GM19099 (cell line): Measurements from ENCODE around the gene GPR156.

Experiments
- POLR2A ChIP-seq: IDR thresholded peaks from 3 replicates; pipeline ENCODE4 v1.6.1; 2011; ENCODE audit warnings: low read depth; ENCODE audit not compliant: insufficient read length; ENCODE audit errors: extremely low read depth

GPR156 gene

DNA sequence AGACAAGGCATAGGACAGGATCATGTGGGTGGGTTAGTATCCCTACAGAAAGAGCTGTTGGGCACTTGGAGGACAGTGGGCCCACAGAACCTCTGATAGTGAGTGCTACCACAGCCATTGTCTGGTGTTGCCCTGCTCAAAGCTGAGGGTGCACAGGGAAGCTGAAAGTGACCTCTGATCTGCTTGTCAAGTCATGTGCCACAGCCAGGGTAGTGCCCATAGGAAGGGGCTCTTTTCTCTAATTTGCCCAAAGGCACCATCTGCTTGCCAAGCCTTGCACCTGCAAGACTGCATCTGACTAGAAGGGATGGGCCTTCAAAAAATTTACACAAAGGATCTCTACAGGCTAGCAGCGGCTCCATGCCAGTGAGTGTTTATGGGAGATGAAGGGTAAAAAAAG is 103.4 kb downstream of the GPR156 start:
- TF ChIP-seq POLR2A = no peak

GRCh38 chr3:120180731-120181412 is 104.2 kb downstream of the GPR156 start:
- no peak for TF ChIP-seq POLR2A

DNA sequence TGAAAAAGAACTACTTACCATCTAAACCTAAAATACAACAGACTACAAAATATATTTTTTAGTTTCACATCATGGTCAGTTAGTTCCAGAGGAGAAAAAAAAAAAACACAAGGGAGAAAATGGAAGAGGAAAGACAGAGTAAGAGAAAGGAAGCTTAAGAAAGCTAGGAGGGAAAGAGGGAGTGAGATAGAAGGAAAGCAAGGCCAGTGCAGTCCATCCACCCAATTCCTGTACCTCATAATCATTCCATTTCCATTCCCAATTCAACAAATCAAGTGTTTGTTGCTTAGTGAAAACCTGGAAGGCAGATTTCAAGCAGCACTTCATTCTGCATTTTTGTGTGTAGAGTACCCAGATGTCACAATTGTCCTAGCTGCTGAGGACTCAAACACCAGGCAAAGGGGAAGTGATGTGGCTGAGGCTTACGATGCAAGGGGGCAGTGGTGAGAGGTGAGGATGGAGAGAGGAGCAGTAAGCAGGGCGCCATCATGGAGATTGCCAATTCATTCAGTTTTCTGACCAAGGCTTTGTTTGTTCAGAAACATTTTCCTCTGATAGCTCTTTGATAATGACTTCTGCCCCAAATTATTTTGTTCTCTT is 107.2 kb downstream of the GPR156 start:
- no peak for TF ChIP-seq POLR2A

DNA sequence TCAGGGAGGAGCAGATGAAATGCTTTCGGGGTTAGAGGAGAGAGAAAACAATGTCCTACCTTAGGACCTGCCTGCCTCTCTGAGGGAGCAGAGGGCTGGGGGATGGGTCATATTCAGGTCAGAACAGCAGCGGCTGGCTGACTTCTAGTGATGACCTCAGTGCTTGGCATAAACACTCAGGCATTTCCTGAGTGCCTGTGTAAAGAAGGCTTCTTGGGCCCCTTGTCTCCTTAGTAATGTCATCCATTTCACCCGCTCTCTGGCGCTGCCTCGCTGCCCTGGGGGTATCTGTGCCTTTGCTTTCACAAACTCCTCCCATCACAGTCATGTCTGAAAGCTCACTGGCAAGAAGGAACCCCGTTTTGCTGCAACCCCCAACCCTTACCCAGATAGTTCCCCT is 107.9 kb downstream of the GPR156 start:
- TF ChIP-seq POLR2A = no peak

DNA sequence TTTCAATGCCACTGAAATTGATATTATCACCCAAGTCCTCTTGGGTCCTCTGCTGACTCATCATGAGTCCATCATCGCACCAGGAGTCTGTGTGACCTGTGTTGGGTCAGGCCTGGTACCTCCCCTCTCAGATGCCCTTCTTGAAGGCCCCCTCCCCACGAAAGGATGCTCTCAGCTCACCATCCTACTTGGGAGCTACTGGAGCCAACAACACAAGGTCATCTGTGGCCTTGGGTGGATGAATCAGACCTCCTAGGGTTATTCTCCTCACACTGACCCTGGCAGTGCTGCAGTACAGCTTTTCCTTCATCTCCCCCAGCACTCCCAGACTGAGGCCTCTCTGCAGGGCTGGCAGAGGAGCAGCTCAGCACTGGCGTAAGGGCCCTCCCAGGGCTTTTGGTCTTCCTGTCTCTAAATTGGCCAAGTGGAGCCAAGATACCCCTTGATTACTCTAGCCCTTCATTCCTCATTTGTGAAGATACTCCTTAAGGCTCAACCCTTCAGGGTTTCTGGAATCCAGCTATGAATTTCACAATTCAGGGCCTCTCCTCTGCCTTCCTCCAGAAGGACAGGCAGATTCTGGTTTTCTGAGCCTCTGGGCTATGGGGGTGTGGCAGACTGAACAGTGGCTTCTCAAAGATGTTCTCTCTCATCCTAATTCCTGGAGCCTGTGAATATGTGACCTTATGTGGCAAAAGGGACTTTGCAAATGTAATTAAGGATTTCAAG is 110.0 kb downstream of the GPR156 start:
- no peak for TF ChIP-seq POLR2A

- no peak for TF ChIP-seq POLR2A
These were observed 111.9 kb downstream of the GPR156 start for GRCh38 chr3:120173056-120173675.

DNA sequence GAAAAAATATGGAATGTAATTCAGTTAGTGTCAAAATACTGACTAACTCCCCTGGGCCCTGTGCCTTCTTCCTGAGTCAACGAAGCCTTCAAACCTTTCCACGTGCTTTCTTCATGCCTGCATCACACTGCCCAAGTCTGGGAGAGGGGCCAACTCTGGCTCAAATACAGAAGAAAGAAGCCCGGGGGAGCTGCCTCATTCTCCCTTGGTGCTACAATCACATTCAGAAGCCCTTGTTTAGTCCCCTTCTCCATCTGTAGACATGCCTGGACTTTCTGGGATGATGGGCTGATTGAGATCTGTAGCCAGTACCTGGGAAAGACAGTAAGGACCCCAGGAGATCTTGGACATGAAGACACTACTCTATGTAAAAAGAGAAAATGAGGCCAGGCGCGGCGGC is 113.0 kb downstream of the GPR156 start:
- no peak for TF ChIP-seq POLR2A

- no peak for TF ChIP-seq POLR2A
These were observed 113.7 kb downstream of the GPR156 start for GRCh38 chr3:120171134-120171873.

DNA sequence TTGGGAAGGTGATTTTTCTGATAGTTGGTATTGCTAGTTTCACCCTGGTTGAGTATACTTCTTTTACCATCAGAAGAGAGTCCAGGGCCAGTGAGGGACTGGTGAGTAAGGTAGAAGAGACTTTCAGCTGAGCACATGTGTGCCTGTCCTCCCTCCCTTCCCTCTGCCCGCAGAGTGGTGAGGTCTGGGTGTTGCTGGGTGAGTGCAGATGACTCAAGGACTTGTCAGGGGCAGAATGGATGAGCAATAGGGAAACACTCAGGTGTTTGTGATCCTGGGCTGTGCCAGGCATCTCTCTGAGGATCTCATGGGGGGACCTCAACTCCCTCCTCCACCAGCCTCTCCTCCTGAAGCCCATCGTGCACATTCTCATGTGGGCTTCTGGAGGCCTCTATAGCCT is 114.8 kb downstream of the GPR156 start:
- no peak for TF ChIP-seq POLR2A

- no peak for TF ChIP-seq POLR2A
These were observed 115.6 kb downstream of the GPR156 start for GRCh38 chr3:120169407-120169806.

DNA sequence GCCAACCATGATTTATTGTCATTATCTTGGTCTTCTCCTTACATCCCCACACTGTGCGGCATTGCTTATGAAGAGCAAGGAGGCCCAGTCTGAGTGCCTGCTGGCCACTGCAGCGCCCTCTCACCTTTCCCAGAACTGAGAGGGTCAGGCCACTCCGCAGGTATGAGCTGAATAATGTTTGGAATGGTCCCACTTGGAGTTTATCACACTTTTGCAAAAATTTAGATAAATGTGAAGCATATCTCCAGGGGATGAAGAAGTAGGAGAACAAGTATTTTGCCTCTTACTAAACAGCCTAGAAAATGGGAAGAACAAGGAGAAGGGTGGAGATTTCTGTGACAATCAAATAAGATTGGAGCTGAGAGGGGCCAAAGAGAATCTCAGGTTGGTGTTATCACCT is 116.4 kb downstream of the GPR156 start:
- TF ChIP-seq POLR2A = no peak

GRCh38 chr3:120168038-120168437 is 117.0 kb downstream of the GPR156 start:
- TF ChIP-seq POLR2A = no peak

DNA sequence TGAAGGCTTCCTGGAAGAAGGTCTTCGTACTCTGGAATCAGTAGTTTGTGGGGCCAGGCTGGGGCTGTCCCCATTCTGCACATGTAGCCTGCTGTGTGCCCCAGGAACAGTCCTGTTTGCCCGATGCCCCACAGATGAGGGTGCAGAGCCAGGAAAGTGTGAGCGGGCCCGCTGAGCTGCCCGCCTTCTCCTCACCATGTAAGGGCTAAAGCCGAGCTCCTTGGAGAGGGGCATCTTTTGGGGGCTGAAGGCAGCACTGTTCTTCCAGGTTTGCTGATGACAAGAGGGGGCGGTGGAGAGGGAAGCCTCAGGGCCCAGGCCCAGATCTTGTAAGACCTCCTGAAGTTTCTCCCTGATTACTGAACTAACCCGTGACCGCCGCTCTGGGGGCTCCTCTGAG is 117.5 kb downstream of the GPR156 start:
- TF ChIP-seq POLR2A = no peak

DNA sequence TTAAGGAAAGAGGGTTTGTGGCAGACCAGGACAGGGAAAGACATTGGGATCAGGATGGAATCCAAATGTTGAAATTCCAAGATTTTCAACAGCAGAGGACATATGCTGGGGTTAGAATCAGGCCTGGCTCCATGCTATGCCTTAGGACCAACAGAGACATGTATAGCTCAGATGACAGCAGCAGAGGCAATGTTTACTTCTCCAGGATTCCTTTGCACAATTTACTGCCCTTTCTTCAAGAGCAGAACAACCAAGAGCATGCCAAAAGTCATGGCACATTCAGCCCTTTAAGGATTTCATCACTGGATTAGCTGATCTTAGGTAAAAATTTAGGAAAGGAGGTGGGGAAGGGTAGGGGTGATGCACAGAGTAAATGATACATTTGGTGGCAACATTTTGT is 121.2 kb downstream of the GPR156 start:
- no peak for TF ChIP-seq POLR2A

GRCh38 chr3:120163026-120163425 is 122.0 kb downstream of the GPR156 start:
- no peak for TF ChIP-seq POLR2A
